Neural progenitor cell (in vitro differentiated cells): Measurements from ENCODE around the gene TRIOBP. TPM values are rescaled to one million over a fixed set of nuclear protein-coding genes. Genes with fewer than 3 reads are reported as not detected.
A peak's percentile ranks its signal among the peaks of the same experiment; 100 is the strongest.

ENCODE experiments used
- DNase-seq: peaks from one replicate; pipeline ENCODE4 v3.0.0-alpha.2; 2016; ENCODE audit warnings: low spot score
- H2AFZ ChIP-seq: fragments of 200-600 bp; sonication (generic); replicated peaks from 2 replicates; pipeline ENCODE4 v1.6.1; 2016; ENCODE audit warnings: antibody characterized with exemption
- H3F3A ChIP-seq: fragments of 200-600 bp; sonication (generic); 2 replicates; pipeline ENCODE4 v1.6.1; 2016; ENCODE audit warnings: antibody characterized with exemption, low read depth
- H3K27ac ChIP-seq: fragments of 200-600 bp; sonication (generic); 2 replicates; pipeline ENCODE4 v1.5.1; 2016; ENCODE audit warnings: mild to moderate bottlenecking
- H3K27me3 ChIP-seq: fragments of 200-600 bp; sonication (generic); 2 replicates; pipeline ENCODE4 v1.6.1; 2016; ENCODE audit warnings: mild to moderate bottlenecking, moderate library complexity
- H3K36me3 ChIP-seq: fragments of 200-600 bp; sonication (generic); 2 replicates; pipeline ENCODE4 v1.5.1; 2016
- H3K4me1 ChIP-seq: fragments of 200-600 bp; sonication (generic); 2 replicates; pipeline ENCODE4 v1.6.1; 2016; ENCODE audit warnings: mixed run types
- H3K4me2 ChIP-seq: fragments of 200-600 bp; sonication (generic); 2 replicates; pipeline ENCODE4 v1.6.1; 2016
- H3K4me3 ChIP-seq: fragments of 200-600 bp; sonication (generic); 2 replicates; pipeline ENCODE4 v1.5.1; 2016
- H3K79me2 ChIP-seq: fragments of 200-600 bp; sonication (generic); 2 replicates; pipeline ENCODE4 v1.6.1; 2016; ENCODE audit warnings: low read depth
- H3K9ac ChIP-seq: fragments of 200-600 bp; sonication (generic); 2 replicates; pipeline ENCODE4 v1.6.1; 2016
- H3K9me3 ChIP-seq: fragments of 200-600 bp; sonication (generic); 2 replicates; pipeline ENCODE4 v1.5.1; 2016; ENCODE audit warnings: low read depth
- H4K20me1 ChIP-seq: fragments of 200-600 bp; sonication (generic); 2 replicates; pipeline ENCODE4 v1.6.1; 2016; ENCODE audit warnings: low read depth
- H3K27ac Mint-ChIP-seq: 3 replicates; pipeline ENCODE4 v1.8.0; 2021; ENCODE audit warnings: mixed read lengths
- H3K27me3 Mint-ChIP-seq: 2 replicates; pipeline ENCODE4 v1.8.0; 2022; ENCODE audit warnings: low read depth, mild to moderate bottlenecking, inconsistent platforms, moderate library complexity, mixed read lengths; ENCODE audit not compliant: insufficient read depth
- H3K36me3 Mint-ChIP-seq: 3 replicates; pipeline ENCODE4 v1.8.0; 2021; ENCODE audit warnings: mixed read lengths
- H3K4me1 Mint-ChIP-seq: 3 replicates; pipeline ENCODE4 v1.8.0; 2021; ENCODE audit warnings: mixed read lengths
- H3K4me3 Mint-ChIP-seq: 3 replicates; pipeline ENCODE4 v1.8.0; 2021; ENCODE audit warnings: mild to moderate bottlenecking, moderate library complexity, mixed read lengths
- H3K9me3 Mint-ChIP-seq: 3 replicates; pipeline ENCODE4 v1.8.0; 2020; ENCODE audit warnings: mixed read lengths
- CTCF ChIP-seq: fragments of 200-600 bp; sonication (generic); IDR thresholded peaks from 2 replicates; pipeline ENCODE4 v1.5.1; 2017; ENCODE audit warnings: antibody characterized with exemption, mild to moderate bottlenecking
- EZH2 ChIP-seq: fragments of 200-600 bp; sonication (generic); IDR thresholded peaks from 2 replicates; pipeline ENCODE4 v1.6.1; 2017; ENCODE audit warnings: antibody characterized with exemption, mild to moderate bottlenecking, moderate library complexity
- EZH2phosphoT487 ChIP-seq: fragments of 200-600 bp; sonication (generic); IDR thresholded peaks from 2 replicates; pipeline ENCODE4 v1.6.1; 2017; ENCODE audit warnings: antibody characterized with exemption
- total RNA-seq: library from RNA; depleted of rRNA; stranded (reverse); fragments of >200 nt; gene quantifications from 2 replicates; pipeline ENCODE4 v1.2.3, GENCODE V29; 2015; ENCODE audit warnings: low replicate concordance

The TRIOBP gene
- total RNA-seq, 1 donor from 2014 or later, result 25.2 TPM

- H3K9me3 ChIP-seq, result no peaks in the 10 kb centered on the region
- H3K36me3 Mint-ChIP-seq, result peaks cover 7% of the 10 kb centered on the region
- H3K4me3 Mint-ChIP-seq, result peak overlapping the region; percentile 90
- H3K27ac ChIP-seq, result no peak overlapping the region
- H2AFZ ChIP-seq, result no peak overlapping the region
- no peak overlapping the region for H3K9ac ChIP-seq
- H3K4me1 Mint-ChIP-seq, result peaks cover 39% of the 10 kb centered on the region
- no peaks in the 10 kb centered on the region for H3K9me3 Mint-ChIP-seq
- peaks cover 73% of the 10 kb centered on the region for H3K79me2 ChIP-seq
- H3K36me3 ChIP-seq, result no peaks in the 10 kb centered on the region
- H3F3A ChIP-seq, result peaks cover 2% of the 10 kb centered on the region
- H3K27ac Mint-ChIP-seq, result peak overlapping the region; percentile 43
- DNase-seq, result peak; percentile 47
- H3K4me1 ChIP-seq, result peaks cover 18% of the 10 kb centered on the region
- no peaks in the 10 kb centered on the region for H3K27me3 ChIP-seq
- peak overlapping the region; percentile 100 for H3K4me2 ChIP-seq
- peaks cover 68% of the 10 kb centered on the region for H4K20me1 ChIP-seq
- peaks cover 6% of the 10 kb centered on the region for H3K27me3 Mint-ChIP-seq
- no peak overlapping the region for H3K4me3 ChIP-seq
- TF ChIP-seq CTCF, result peak; percentile 32
- TF ChIP-seq EZH2phosphoT487, result no peak
- TF ChIP-seq EZH2, result no peak
Observed at GRCh38 chr22:37661160-37661924, 35.5 kb upstream of the TRIOBP start.

GRCh38 chr22:37662039-37662438, 34.8 kb upstream of the TRIOBP start:
- H3K27ac Mint-ChIP-seq, result no peak overlapping the region
- H3K9me3 Mint-ChIP-seq, result no peaks in the 10 kb centered on the region
- no peaks in the 10 kb centered on the region for H3K36me3 ChIP-seq
- no peak overlapping the region for H2AFZ ChIP-seq
- H3K4me1 Mint-ChIP-seq, result peaks cover 37% of the 10 kb centered on the region
- H4K20me1 ChIP-seq, result peaks cover 72% of the 10 kb centered on the region
- H3K4me3 Mint-ChIP-seq, result peak overlapping the region; percentile 31
- peaks cover 73% of the 10 kb centered on the region for H3K79me2 ChIP-seq
- peaks cover 2% of the 10 kb centered on the region for H3K27me3 Mint-ChIP-seq
- H3F3A ChIP-seq, result peaks cover 9% of the 10 kb centered on the region
- H3K4me3 ChIP-seq, result no peak overlapping the region
- H3K9ac ChIP-seq, result no peak overlapping the region
- H3K4me2 ChIP-seq, result no peak overlapping the region
- no peak overlapping the region for H3K27ac ChIP-seq
- H3K9me3 ChIP-seq, result no peaks in the 10 kb centered on the region
- TF ChIP-seq EZH2phosphoT487 (no peak), EZH2 (no peak), CTCF (no peak)
- no peak for DNase-seq
- peaks cover 18% of the 10 kb centered on the region for H3K4me1 ChIP-seq
- peaks cover 13% of the 10 kb centered on the region for H3K36me3 Mint-ChIP-seq
- no peaks in the 10 kb centered on the region for H3K27me3 ChIP-seq

GRCh38 chr22:37663521-37664140, 33.2 kb upstream of the TRIOBP start:
- no peak overlapping the region for H3K9ac ChIP-seq
- H2AFZ ChIP-seq, result no peak overlapping the region
- Mint-ChIP-seq H3K9me3 (no peaks in the 10 kb centered on the region), H3K4me1 (peaks cover 36% of the 10 kb centered on the region), H3K4me3 (no peak overlapping the region), H3K27me3 (peaks cover 2% of the 10 kb centered on the region), H3K27ac (peak overlapping the region; percentile 82), H3K36me3 (peaks cover 13% of the 10 kb centered on the region)
- peaks cover 73% of the 10 kb centered on the region for H3K79me2 ChIP-seq
- TF ChIP-seq EZH2 (no peak), CTCF (no peak), EZH2phosphoT487 (no peak)
- no peaks in the 10 kb centered on the region for H3K27me3 ChIP-seq
- no peaks in the 10 kb centered on the region for H3K36me3 ChIP-seq
- H3K4me1 ChIP-seq, result peaks cover 23% of the 10 kb centered on the region
- H3K4me2 ChIP-seq, result no peak overlapping the region
- H3K9me3 ChIP-seq, result no peaks in the 10 kb centered on the region
- no peak overlapping the region for H3K27ac ChIP-seq
- no peak for DNase-seq
- H4K20me1 ChIP-seq, result peaks cover 79% of the 10 kb centered on the region
- peaks cover 25% of the 10 kb centered on the region for H3F3A ChIP-seq
- no peak overlapping the region for H3K4me3 ChIP-seq
